Central memory CD8-positive, alpha-beta T cell (primary cell): Measurements from ENCODE around the gene MEGF8.
"Not testable (repeated sequence)": the region's sequence is repeated elsewhere in the genome, so short reads cannot be mapped to it uniquely, and the experiment has no call there.

Experiments used
- ATAC-seq: fragments of 150-1000 bp; cut with Tn5 transposase; replicated peaks from 2 replicates; pipeline ENCODE4 v1.10.0; 2022; ENCODE audit warnings: mild to moderate bottlenecking, moderate FRiP score, moderate number of reproducible peaks; ENCODE audit not compliant: poor library complexity, severe bottlenecking; ENCODE audit errors: extremely low read depth
- DNase-seq, 2 donors: peaks; one replicate each; pipeline ENCODE4 v3.0.0; 2021; ENCODE audit warnings: low spot score in 2 of 2
- H3K27ac Mint-ChIP-seq: one replicate; pipeline ENCODE4 v1.8.0; 2022; ENCODE audit warnings: low read depth, mild to moderate bottlenecking, moderate library complexity, mixed read lengths
- H3K27me3 Mint-ChIP-seq: one replicate; pipeline ENCODE4 v1.8.0; 2022; ENCODE audit warnings: mixed read lengths
- H3K36me3 Mint-ChIP-seq: one replicate; pipeline ENCODE4 v1.8.0; 2022; ENCODE audit warnings: mild to moderate bottlenecking, moderate library complexity, mixed read lengths; ENCODE audit not compliant: insufficient read depth
- H3K4me1 Mint-ChIP-seq: one replicate; pipeline ENCODE4 v1.8.0; 2022; ENCODE audit warnings: mixed read lengths
- H3K4me3 Mint-ChIP-seq: one replicate; pipeline ENCODE4 v1.8.0; 2022; ENCODE audit warnings: mild to moderate bottlenecking, moderate library complexity, mixed read lengths
- H3K9me3 Mint-ChIP-seq: one replicate; pipeline ENCODE4 v1.8.0; 2022; ENCODE audit warnings: mixed read lengths

The MEGF8 gene

DNA sequence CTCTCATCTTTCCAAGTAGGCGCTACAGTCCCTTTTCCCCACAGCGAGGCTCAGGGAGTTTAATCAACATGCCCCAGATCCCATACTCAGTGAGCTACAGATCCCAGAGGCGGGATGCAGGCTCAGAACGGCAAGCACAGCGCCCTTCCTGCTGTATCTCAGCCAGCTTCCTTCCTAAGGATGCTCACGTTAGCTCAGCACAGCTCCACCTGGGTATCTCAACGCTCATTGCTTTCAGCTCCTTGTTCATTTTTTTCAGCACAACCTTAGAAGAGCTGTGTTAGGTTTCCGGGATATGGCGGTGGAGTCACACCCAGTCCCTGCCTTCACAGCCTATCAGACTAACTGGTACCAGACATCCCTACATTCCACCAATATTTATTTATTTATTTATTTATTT is 3.1 kb upstream of the MEGF8 start:
- Mint-ChIP-seq H3K4me1 (peaks cover 12% of the 10 kb centered on the region), H3K4me3 (no peak overlapping the region), H3K27ac (no peak overlapping the region), H3K36me3 (peaks cover 7% of the 10 kb centered on the region), H3K9me3 (no peaks in the 10 kb centered on the region), H3K27me3 (peaks cover 9% of the 10 kb centered on the region)
- DNase-seq (no peak), ATAC-seq (no peak)

DNA sequence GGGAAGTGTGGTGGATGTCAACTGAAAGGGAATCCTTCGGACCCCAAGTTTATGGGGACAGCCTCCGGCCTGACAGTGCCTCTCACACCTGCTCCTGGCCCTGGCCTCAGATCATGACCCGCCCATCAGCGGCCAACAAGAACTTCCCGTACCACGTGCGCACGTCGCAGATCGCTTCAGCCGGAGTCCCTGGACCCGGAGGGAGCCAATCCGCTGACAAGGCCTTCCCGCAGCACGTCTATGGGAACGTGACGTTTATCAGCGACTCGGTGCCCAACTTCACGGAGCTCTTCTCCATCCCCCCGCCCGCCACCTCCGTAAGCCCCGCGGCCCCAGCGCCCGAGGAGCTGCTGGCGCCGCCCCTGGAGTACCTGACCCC is 2.0 kb upstream of the MEGF8 start:
- no peaks in the 10 kb centered on the region for H3K9me3 Mint-ChIP-seq
- DNase-seq (no peak), ATAC-seq (no peak)
- H3K27ac Mint-ChIP-seq: no peak overlapping the region
- H3K4me3 Mint-ChIP-seq: no peak overlapping the region
- H3K27me3 Mint-ChIP-seq: peaks cover 9% of the 10 kb centered on the region
- peaks cover 16% of the 10 kb centered on the region for H3K4me1 Mint-ChIP-seq
- peaks cover 7% of the 10 kb centered on the region for H3K36me3 Mint-ChIP-seq

DNA sequence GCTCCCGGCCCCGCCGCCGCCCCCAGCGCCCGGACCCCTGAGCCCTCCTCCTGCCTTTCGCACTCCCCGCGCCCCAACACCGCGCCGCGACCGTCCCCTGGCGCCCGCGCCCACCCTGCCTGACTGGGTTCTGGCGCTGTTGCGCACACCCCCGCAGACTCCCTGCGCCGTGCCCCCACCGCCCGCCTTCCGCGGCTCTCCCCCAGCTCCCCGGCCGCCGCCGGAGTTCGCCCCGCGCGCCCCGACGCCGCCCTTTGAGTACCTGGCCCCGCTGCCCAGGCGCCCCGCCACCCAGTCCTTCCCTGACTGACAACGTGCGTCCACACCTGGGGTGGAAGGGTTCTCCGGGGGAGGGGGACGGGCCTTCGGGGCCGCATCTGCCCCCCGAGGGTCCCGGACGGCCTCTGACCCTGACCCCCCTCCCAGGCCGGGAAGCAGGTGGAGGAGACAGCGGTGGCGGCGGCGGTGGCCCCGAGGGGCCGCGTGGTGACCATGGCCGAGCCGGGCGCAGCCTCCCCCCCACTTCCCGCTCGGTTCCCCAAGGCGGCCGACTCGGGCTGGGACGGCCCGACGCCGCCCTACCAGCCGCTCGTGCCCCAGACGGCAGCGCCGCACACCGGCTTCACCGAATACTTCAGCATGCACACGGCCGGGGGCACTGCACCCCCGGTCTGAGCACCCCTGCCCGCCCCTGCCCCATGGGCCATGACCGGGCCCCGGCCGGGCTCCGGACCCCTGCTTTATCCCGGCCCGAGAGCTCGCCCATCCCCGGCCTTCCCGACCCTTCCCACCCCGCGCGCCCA is 1.4 kb upstream of the MEGF8 start:
- Mint-ChIP-seq H3K9me3 (no peaks in the 10 kb centered on the region), H3K4me3 (peak overlapping the region; percentile 96), H3K36me3 (peaks cover 7% of the 10 kb centered on the region), H3K27ac (no peak overlapping the region), H3K27me3 (peaks cover 9% of the 10 kb centered on the region), H3K4me1 (peaks cover 19% of the 10 kb centered on the region)
- DNase-seq: no peak
- ATAC-seq: no peak

DNA sequence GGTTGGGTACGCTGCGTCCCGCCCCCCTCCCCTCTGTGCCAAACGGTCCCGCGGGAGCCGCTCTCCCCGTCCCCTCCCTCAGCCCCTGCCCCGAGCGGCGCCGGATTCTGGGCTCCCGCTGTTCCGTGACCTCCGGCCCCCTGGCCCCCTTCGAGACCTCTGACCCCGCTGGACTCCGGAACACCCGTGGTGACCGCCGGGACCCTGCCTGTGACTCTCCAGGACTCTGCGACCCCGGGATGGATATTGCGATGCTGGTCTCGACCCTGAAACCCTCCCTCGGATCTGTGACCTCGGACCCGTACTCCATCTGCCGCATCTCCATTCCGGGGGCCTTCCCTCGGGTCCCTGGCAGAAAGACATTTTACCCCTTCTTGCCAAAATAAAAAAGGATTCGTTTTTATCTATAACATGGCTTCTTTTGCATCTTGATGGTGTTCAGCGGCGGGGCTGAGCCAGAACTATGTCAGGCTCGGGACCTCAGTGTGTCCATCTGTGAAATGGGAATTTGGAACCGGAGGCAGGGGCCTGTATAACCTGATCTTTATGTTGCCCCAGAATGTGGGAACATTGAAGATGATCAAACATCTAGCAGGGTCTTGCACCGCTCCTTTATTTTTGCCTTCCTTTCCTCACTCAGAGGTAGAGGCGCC is 654 bp upstream of the MEGF8 start:
- peaks cover 9% of the 10 kb centered on the region for H3K27me3 Mint-ChIP-seq
- peaks cover 24% of the 10 kb centered on the region for H3K4me1 Mint-ChIP-seq
- ATAC-seq: no peak
- no peak for DNase-seq
- peaks cover 7% of the 10 kb centered on the region for H3K36me3 Mint-ChIP-seq
- H3K4me3 Mint-ChIP-seq: peak overlapping the region; percentile 96
- peak overlapping the region; percentile 70 for H3K27ac Mint-ChIP-seq
- H3K9me3 Mint-ChIP-seq: no peaks in the 10 kb centered on the region

DNA sequence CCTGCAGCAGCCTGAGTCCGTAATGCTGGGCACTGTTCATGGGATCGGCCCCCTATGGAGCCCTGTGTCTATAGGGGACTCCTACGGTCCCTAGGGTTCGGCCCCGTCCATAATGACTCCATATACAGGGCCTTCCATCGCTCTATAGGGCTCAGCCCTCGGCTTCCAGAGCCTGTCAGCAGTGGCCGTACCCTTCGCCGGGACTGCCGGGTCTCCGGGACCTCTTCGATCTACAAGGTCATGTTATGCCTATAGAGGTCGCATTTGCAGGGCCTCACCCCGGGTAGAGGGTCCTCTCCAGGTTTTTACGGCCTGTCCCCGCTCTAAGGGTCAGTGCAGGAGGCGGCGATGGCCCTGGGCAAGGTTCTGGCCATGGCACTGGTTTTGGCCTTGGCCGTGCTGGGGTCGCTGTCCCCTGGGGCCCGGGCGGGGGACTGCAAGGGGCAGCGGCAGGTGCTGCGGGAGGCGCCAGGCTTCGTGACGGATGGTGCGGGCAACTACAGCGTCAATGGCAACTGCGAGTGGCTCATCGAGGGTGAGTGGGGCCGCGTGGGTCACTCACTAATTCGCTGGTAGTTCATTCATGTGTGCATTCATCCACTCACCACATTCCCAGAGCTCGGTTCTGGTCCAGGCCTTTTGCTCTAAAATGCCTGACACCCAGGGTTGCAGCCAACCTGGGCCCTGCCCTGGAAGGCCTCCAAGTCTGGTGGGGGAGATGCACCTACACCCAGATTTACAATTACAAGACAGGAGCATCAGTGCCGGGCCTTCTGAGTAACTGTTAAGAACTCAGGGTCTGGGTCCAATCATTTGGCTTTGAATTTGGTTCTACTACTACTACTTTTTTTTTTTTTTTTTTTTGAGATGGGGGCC is 699 bp downstream of the MEGF8 start:
- H3K4me1 Mint-ChIP-seq: peaks cover 29% of the 10 kb centered on the region
- peaks cover 9% of the 10 kb centered on the region for H3K27me3 Mint-ChIP-seq
- H3K27ac Mint-ChIP-seq: peak overlapping the region; percentile 70

DNA sequence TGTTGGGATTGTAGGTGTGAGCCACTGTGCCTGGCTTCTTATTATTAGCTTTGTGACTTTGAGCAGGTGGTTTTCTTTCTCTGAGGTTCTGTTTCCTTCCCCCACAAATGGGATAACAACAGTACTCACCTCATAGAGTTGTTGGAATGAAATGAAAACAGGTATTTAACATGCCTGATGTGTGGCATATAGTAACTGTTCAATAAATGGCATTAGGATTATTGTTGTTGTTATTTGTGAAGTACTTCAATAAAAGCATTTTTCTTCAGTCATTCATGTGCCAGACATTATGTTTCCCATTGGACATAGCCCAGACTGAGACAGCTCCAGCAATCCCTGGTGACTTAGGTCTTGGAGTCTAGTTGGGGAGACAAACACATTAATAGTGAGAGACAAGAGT is 1.5 kb downstream of the MEGF8 start:
- peaks cover 9% of the 10 kb centered on the region for H3K27me3 Mint-ChIP-seq
- peak overlapping the region; percentile 96 for H3K4me3 Mint-ChIP-seq
- H3K27ac Mint-ChIP-seq: no peak overlapping the region
- no peaks in the 10 kb centered on the region for H3K9me3 Mint-ChIP-seq
- peaks cover 7% of the 10 kb centered on the region for H3K36me3 Mint-ChIP-seq
- DNase-seq (no peak), ATAC-seq (no peak)
- H3K4me1 Mint-ChIP-seq: peaks cover 29% of the 10 kb centered on the region

More for the DNA sequence above, 699 bp downstream of the MEGF8 start:
- Mint-ChIP-seq H3K4me3 (peak overlapping the region; percentile 96), H3K36me3 (peaks cover 7% of the 10 kb centered on the region), H3K9me3 (no peaks in the 10 kb centered on the region)
- no peak for DNase-seq
- peak; percentile 8 for ATAC-seq

DNA sequence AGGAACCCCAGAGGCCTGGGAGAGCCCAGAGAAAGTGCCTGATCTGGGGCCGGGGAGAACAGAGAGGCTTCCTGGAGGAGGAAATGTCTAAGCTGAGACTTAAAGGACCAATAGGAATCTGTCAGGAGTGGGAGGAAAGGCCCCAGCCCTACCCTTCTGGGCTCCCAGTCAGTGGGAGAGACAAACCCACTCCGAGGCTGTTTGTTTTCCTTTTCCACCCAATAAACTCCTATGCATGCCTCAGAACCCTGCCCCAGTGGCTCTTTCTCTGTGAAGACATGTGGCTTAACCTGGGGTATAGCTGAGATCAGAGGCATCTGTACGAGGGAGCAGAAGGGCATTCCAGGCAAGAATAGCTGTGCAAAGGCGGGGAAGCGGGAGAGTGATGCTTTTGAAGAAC is 1.9 kb downstream of the MEGF8 start:
- Mint-ChIP-seq H3K9me3 (no peaks in the 10 kb centered on the region), H3K27me3 (peaks cover 9% of the 10 kb centered on the region), H3K4me1 (peaks cover 29% of the 10 kb centered on the region), H3K36me3 (peaks cover 7% of the 10 kb centered on the region), H3K4me3 (no peak overlapping the region), H3K27ac (no peak overlapping the region)
- ATAC-seq: no peak
- no peak for DNase-seq

DNA sequence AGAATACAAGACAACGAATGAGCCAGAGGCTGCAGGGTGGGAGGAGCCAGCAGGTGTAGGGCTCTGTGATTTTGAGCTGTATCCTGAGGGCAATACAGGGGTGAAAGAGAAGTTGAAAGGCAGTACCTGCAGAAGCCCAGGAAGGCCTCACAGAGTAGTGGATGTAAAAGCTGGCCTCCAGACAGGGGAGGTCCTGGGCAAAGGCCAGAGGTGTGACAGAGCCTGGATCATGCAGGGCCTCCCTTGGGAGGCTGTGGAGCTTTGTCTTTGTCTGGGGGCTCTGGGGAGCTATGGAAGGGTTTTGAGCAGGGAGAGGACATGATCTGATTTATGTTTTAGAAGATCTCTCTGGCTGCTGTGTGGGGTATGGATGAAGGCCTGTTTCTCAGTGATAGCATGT is 2.7 kb downstream of the MEGF8 start:
- no peak overlapping the region for H3K4me3 Mint-ChIP-seq
- DNase-seq: no peak
- H3K9me3 Mint-ChIP-seq: no peaks in the 10 kb centered on the region
- H3K27me3 Mint-ChIP-seq: peaks cover 9% of the 10 kb centered on the region
- H3K36me3 Mint-ChIP-seq: peaks cover 7% of the 10 kb centered on the region
- no peak overlapping the region for H3K27ac Mint-ChIP-seq
- no peak for ATAC-seq
- peaks cover 29% of the 10 kb centered on the region for H3K4me1 Mint-ChIP-seq

DNA sequence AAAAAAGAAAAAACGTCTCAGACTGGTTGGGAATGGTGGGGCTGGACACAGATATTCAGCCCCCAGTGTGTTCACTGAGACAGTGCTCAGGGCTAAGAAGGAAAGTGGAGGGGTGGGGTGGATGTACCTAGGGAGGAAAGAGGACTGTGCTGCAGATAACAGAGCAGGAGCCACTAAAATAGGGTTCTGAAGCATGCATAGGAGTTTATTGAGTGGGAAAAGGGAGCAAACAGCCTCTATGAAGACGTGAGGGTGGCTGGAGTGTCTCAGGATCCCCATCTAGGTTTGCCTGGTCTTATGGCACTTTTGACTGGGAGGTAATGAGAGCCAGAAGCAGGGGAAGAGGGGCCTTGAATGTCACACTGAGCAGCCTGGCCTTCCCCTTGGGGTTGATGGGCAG is 3.4 kb downstream of the MEGF8 start:
- Mint-ChIP-seq H3K9me3 (no peaks in the 10 kb centered on the region), H3K27me3 (peaks cover 9% of the 10 kb centered on the region), H3K4me1 (peaks cover 29% of the 10 kb centered on the region), H3K27ac (no peak overlapping the region), H3K4me3 (no peak overlapping the region), H3K36me3 (peaks cover 7% of the 10 kb centered on the region)
- no peak for DNase-seq
- no peak for ATAC-seq

DNA sequence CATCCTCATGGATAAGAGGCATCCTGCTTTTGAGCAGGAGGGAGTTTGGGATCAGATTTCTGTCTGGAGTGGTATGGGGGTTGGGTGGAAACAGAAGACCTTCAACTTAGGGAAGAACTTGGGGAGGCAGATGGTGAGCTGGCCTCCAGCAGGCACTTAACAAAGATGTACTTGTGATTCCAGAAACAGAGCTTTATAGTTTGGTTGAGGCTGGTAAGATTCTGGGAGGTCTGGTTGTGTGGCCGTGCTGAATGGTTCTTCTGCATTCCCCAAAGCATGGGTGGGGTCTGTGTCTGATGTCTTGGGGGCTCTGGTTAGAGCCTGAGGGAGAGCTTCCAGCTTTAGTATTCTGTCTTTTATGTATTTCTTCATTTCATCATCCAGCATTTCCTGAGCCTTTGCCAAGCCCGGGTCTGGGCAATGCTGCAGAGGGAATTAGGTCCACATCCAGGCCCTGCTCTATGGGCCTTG is 4.8 kb downstream of the MEGF8 start:
- Mint-ChIP-seq H3K4me1 (peaks cover 22% of the 10 kb centered on the region), H3K4me3 (no peak overlapping the region), H3K27ac (no peak overlapping the region), H3K9me3 (no peaks in the 10 kb centered on the region), H3K27me3 (peaks cover 1% of the 10 kb centered on the region), H3K36me3 (peaks cover 3% of the 10 kb centered on the region)
- no peak for DNase-seq
- ATAC-seq: no peak

DNA sequence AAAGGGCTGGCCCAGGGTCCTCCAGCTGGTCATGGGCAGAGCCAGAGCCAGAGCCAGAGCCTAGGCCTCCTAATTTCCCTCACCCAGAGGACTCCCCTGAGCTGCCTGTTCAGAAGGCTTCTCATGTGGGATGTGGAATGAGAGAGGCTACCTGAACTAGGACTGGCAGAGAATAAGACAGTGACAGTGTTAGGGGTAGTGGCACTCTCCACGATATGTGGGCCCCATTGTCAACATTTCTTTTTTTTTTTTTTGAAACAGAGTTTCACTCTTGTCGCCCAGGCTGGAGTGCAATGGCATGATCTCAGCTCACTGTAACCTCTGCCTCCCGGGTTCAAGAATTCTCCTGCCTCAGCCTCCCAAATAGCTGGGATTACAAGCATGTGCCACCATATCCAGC is 5.9 kb downstream of the MEGF8 start:
- not testable (repeated sequence) for H3K4me3 Mint-ChIP-seq, H3K27me3 Mint-ChIP-seq, H3K27ac Mint-ChIP-seq, H3K9me3 Mint-ChIP-seq, DNase-seq, ATAC-seq, H3K36me3 Mint-ChIP-seq
- peaks cover 22% of the 10 kb centered on the region for H3K4me1 Mint-ChIP-seq

DNA sequence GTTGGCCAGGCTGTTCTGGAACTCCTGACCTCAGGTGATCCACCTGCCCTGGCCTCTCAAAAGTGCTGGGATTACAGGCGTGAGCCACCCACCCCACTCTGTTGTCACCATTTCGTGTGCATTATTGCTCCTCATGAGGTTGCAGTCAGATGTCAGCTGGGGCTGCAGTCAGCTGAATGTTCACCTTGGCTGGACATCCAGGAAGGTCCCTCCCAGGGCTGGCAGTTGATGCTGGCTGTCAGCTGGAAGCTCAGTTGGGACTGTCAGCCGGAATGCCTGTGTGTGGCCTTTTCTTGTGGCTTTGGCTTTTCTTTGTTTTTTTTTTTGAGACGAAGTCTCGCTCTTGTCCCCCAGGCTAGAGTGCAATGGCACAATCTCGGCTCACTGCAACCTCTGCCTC is 6.6 kb downstream of the MEGF8 start:
- Mint-ChIP-seq H3K4me1 (peaks cover 20% of the 10 kb centered on the region), H3K4me3 (no peak overlapping the region), H3K9me3 (no peaks in the 10 kb centered on the region), H3K27ac (no peak overlapping the region), H3K36me3 (no peaks in the 10 kb centered on the region), H3K27me3 (no peaks in the 10 kb centered on the region)
- DNase-seq (no peak), ATAC-seq (no peak)
